ENCODE results near the gene UBALD1. TPM values are rescaled to one million over a fixed set of nuclear protein-coding genes. Genes with fewer than 3 reads are reported as not detected.
A peak's percentile ranks its signal among the peaks of the same experiment; 100 is the strongest.

Gene UBALD1
- total RNA-seq, 1 donor from 2014 or later = 13.4 TPM

GRCh38 chr16:4613636-4614570 is 785 bp downstream of the UBALD1 start:
- peak; percentile 64 for DNase-seq

GRCh38 chr16:4612977-4613635 is 1.6 kb downstream of the UBALD1 start:
- no peak for DNase-seq

- no peak for DNase-seq
Observed at GRCh38 chr16:4612474-4612931, 2.2 kb downstream of the UBALD1 start.

- no peak for DNase-seq
Observed at GRCh38 chr16:4611337-4612021, 3.2 kb downstream of the UBALD1 start.

GRCh38 chr16:4610011-4611005 is 4.4 kb downstream of the UBALD1 start:
- DNase-seq = no peak

- no peak for DNase-seq
Observed at GRCh38 chr16:4609200-4610010, 5.3 kb downstream of the UBALD1 start.

GRCh38 chr16:4608704-4608980 is 6.0 kb downstream of the UBALD1 start:
- no peak for DNase-seq

- DNase-seq = no peak
Observed at GRCh38 chr16:4607841-4608703, 6.6 kb downstream of the UBALD1 start.

- DNase-seq = no peak
Observed at GRCh38 chr16:4606354-4606753, 8.3 kb downstream of the UBALD1 start.

- no peak for DNase-seq
Observed at GRCh38 chr16:4604401-4604800, 10.3 kb downstream of the UBALD1 start.

- no peak for DNase-seq
Observed at GRCh38 chr16:4603624-4604170, 11.0 kb downstream of the UBALD1 start.

- no peak for DNase-seq
Observed at GRCh38 chr16:4602331-4602730, 12.4 kb downstream of the UBALD1 start.

GRCh38 chr16:4601864-4602186 is 12.9 kb downstream of the UBALD1 start:
- DNase-seq = no peak

- DNase-seq = peak; percentile 20
Observed at GRCh38 chr16:4601036-4601863, 13.4 kb downstream of the UBALD1 start.

GRCh38 chr16:4599545-4599944 is 15.1 kb downstream of the UBALD1 start:
- DNase-seq = no peak

- no peak for DNase-seq
Observed at GRCh38 chr16:4599037-4599436, 15.7 kb downstream of the UBALD1 start.

GRCh38 chr16:4597174-4597573 is 17.5 kb downstream of the UBALD1 start:
- no peak for DNase-seq

GRCh38 chr16:4594433-4595410 is 20.0 kb downstream of the UBALD1 start:
- DNase-seq = no peak
